HCT116 (cell line): ENCODE results near the gene KLK1. TPM values are rescaled to one million over a fixed set of nuclear protein-coding genes. Genes with fewer than 3 reads are reported as not detected.

Source experiments
- ATAC-seq: fragments of 200-7000 bp; cut with Tn5 transposase; 2 replicates; pipeline ENCODE4 v1.9.1; 2020; ENCODE audit warnings: mild to moderate bottlenecking, moderate library complexity
- BruUV-seq: library from RNA; stranded (reverse); fragments of 400-500 nt; replicated peaks from 2 replicates; lab custom pipeline; 2021; lab: Mats Ljungman, UMichigan
- CTCF ChIA-PET: fragments of 300-600 bp; sonication (Branson Sonifier 250); formaldehyde crosslinking; loops from one replicate; lab custom pipeline; 2021; ENCODE audit warnings: antibody characterized with exemption; lab: Charles Lee
- POLR2A ChIA-PET: fragments of 300-600, 350-600 bp; sonication (Branson Sonifier 250); formaldehyde crosslinking; loops from one replicate; lab custom pipeline; 2021; ENCODE audit warnings: antibody characterized with exemption; lab: Charles Lee
- RAD21 ChIA-PET, 2 experiments: fragments of 300-600 bp; sonication (Branson Sonifier 250); formaldehyde crosslinking; loops; one replicate each; lab custom pipeline; 2023; ENCODE audit warnings: low total read pairs in 2 of 2; ENCODE audit not compliant: uncharacterized antibody in 2 of 2, unreplicated experiment in 2 of 2, low non-redundant PET in 1 of 2; lab: Charles Lee
- DNase-seq: peaks from one replicate; pipeline ENCODE4 v3.0.0-alpha.2; 2010; ENCODE audit warnings: low read depth, low spot score
- H2AFZ ChIP-seq: fragments of 200-600 bp; shearing (Covaris generic), sonication (generic); 2 replicates; pipeline ENCODE4 v1.6.1; 2017; ENCODE audit warnings: low read depth, mixed run types, mixed read lengths, antibody characterized with exemption, low read length; ENCODE audit not compliant: poor library complexity, severe bottlenecking
- H3K27ac ChIP-seq: 2 replicates; pipeline ENCODE4 v1.5.1; 2012; ENCODE audit warnings: low read depth, low read length
- H3K27me3 ChIP-seq: fragments of 200-600 bp; sonication (generic); 2 replicates; pipeline ENCODE4 v1.6.1; 2016; ENCODE audit warnings: mixed run types, low read length, mixed read lengths; ENCODE audit not compliant: insufficient read depth
- H3K36me3 ChIP-seq, 2 experiments: fragments of 200-500 bp in 1 of 2; fragments of 200-600 bp in 1 of 2; sonication (Bioruptor generic) in 1 of 2; sonication (generic) in 1 of 2; 2 replicates each; pipeline versions ENCODE4 v1.5.1 to v1.6.1; 2014 to 2016; ENCODE audit warnings: low read length in 2 of 2, inconsistent platforms in 1 of 2, mixed read lengths in 1 of 2, mixed run types in 1 of 2; ENCODE audit not compliant: insufficient read depth in 2 of 2, control insufficient read depth in 1 of 2
- H3K4me1 ChIP-seq, 2 experiments: fragments of 200-600 bp in 1 of 2; sonication (generic) in 1 of 2; 2 replicates each; pipeline versions ENCODE4 v1.5.1 to v1.6.1; 2012 to 2017; ENCODE audit warnings: low read length in 2 of 2, inconsistent platforms in 1 of 2, mild to moderate bottlenecking in 1 of 2, mixed read lengths in 1 of 2, mixed run types in 1 of 2, moderate library complexity in 1 of 2; ENCODE audit not compliant: insufficient read depth in 2 of 2, control insufficient read depth in 1 of 2
- H3K4me2 ChIP-seq: fragments of 200-600 bp; sonication (generic); 2 replicates; pipeline ENCODE4 v1.6.1; 2017; ENCODE audit warnings: mixed run types, low read length, mixed read lengths
- H3K4me3 ChIP-seq, 2 experiments: fragments of 200-600 bp in 1 of 2; sonication (generic) in 1 of 2; replicated peaks in 1 of 2; 2 replicates each; pipeline ENCODE4 v1.5.1; 2011 to 2016; ENCODE audit warnings: low read length in 2 of 2, control low read depth in 1 of 2, low read depth in 1 of 2, mild to moderate bottlenecking in 1 of 2, mixed read lengths in 1 of 2, mixed run types in 1 of 2
- H3K79me2 ChIP-seq: fragments of 200-600 bp; sonication (generic); 2 replicates; pipeline ENCODE4 v1.6.1; 2017; ENCODE audit warnings: mild to moderate bottlenecking, mixed run types, low read length, moderate library complexity, mixed read lengths; ENCODE audit not compliant: insufficient read depth
- H3K9ac ChIP-seq: fragments of 200-600 bp; sonication (generic); 2 replicates; pipeline ENCODE4 v1.6.1; 2016; ENCODE audit warnings: low read length, mixed read lengths
- H3K9me2 ChIP-seq: fragments of 200-600 bp; sonication (generic), shearing (Covaris generic); 2 replicates; pipeline ENCODE4 v1.6.1; 2017; ENCODE audit warnings: mixed run types, mild to moderate bottlenecking, moderate library complexity; ENCODE audit not compliant: insufficient read depth
- H3K9me3 ChIP-seq, 2 experiments: fragments of 200-500 bp in 1 of 2; fragments of 200-600 bp in 1 of 2; sonication (Bioruptor generic) in 1 of 2; sonication (generic) in 1 of 2; 2 replicates each; pipeline ENCODE4 v1.6.1; 2014 to 2017; ENCODE audit warnings: low read length in 2 of 2, mixed read lengths in 2 of 2, inconsistent platforms in 1 of 2, low read depth in 1 of 2, mild to moderate bottlenecking in 1 of 2, mixed run types in 1 of 2, moderate library complexity in 1 of 2; ENCODE audit not compliant: control insufficient read depth in 1 of 2, insufficient read depth in 1 of 2
- H4K20me1 ChIP-seq: fragments of 200-600 bp; sonication (generic), shearing (Covaris generic); 2 replicates; pipeline ENCODE4 v1.6.1; 2017; ENCODE audit warnings: mixed run types, mild to moderate bottlenecking, moderate library complexity; ENCODE audit not compliant: insufficient read depth
- ATF3 ChIP-seq: IDR thresholded peaks from 2 replicates; pipeline ENCODE4 v1.6.1; 2012
- CBX3 ChIP-seq: IDR thresholded peaks from 2 replicates; pipeline ENCODE4 v1.6.1; 2012; ENCODE audit warnings: low read depth
- CEBPB ChIP-seq: IDR thresholded peaks from 2 replicates; pipeline ENCODE4 v1.6.1; 2012; ENCODE audit warnings: low read depth
- EGR1 ChIP-seq: IDR thresholded peaks from 2 replicates; pipeline ENCODE4 v1.6.1; 2012; ENCODE audit warnings: low read depth
- ELF1 ChIP-seq: IDR thresholded peaks from 2 replicates; pipeline ENCODE4 v1.6.1; 2012; ENCODE audit warnings: low read depth, borderline replicate concordance
- EZH2 ChIP-seq: fragments of 200-600 bp; sonication (generic); IDR thresholded peaks from 2 replicates; pipeline ENCODE4 v1.6.1; 2017; ENCODE audit warnings: antibody characterized with exemption, mixed run types
- EZH2phosphoT487 ChIP-seq: fragments of 200-600 bp; IDR thresholded peaks from 2 replicates; pipeline ENCODE4 v1.6.1; 2018; ENCODE audit warnings: antibody characterized with exemption, borderline replicate concordance
- FOSL1 ChIP-seq: IDR thresholded peaks from 2 replicates; pipeline ENCODE4 v1.6.1; 2012; ENCODE audit warnings: low read depth
- MAX ChIP-seq: IDR thresholded peaks from 2 replicates; pipeline ENCODE4 v1.6.1; 2012
- POLR2A ChIP-seq: IDR thresholded peaks from 2 replicates; pipeline ENCODE4 v1.7.0; 2011; ENCODE audit warnings: borderline replicate concordance; ENCODE audit not compliant: insufficient read depth, insufficient read length; ENCODE audit errors: extremely low read depth
- POLR2AphosphoS5 ChIP-seq: IDR thresholded peaks from 2 replicates; pipeline ENCODE4 v1.6.1; 2011; ENCODE audit warnings: mild to moderate bottlenecking, low read depth, low read length, moderate library complexity
- RAD21 ChIP-seq: IDR thresholded peaks from 2 replicates; pipeline ENCODE4 v1.6.1; 2012; ENCODE audit warnings: low read depth, mild to moderate bottlenecking
- REST ChIP-seq: IDR thresholded peaks from 2 replicates; pipeline ENCODE4 v1.6.1; 2012; ENCODE audit warnings: low read depth
- SIN3A ChIP-seq: IDR thresholded peaks from 2 replicates; pipeline ENCODE4 v1.6.1; 2012; ENCODE audit warnings: low read depth
- SP1 ChIP-seq: IDR thresholded peaks from 2 replicates; pipeline ENCODE4 v1.6.1; 2012; ENCODE audit warnings: low read depth
- SRF ChIP-seq: IDR thresholded peaks from 2 replicates; pipeline ENCODE4 v1.6.1; 2012; ENCODE audit warnings: low read depth
- TCF7L2 ChIP-seq: IDR thresholded peaks from 2 replicates; pipeline ENCODE4 v1.7.0; 2011; ENCODE audit warnings: borderline replicate concordance, inconsistent platforms; ENCODE audit not compliant: insufficient read depth, insufficient read length; ENCODE audit errors: extremely low read depth
- YY1 ChIP-seq: IDR thresholded peaks from 2 replicates; pipeline ENCODE4 v1.6.1; 2011; ENCODE audit warnings: low read length, low read depth, moderate library complexity, mild to moderate bottlenecking; ENCODE audit not compliant: insufficient replicate concordance; ENCODE audit errors: extremely low read depth
- ZBTB33 ChIP-seq: IDR thresholded peaks from 2 replicates; pipeline ENCODE4 v1.6.1; 2011; ENCODE audit warnings: mild to moderate bottlenecking, low read length, moderate library complexity; ENCODE audit not compliant: insufficient replicate concordance; ENCODE audit errors: extremely low read depth
- ZFX ChIP-seq: fragments of 450-650 bp; IDR thresholded peaks from 2 replicates; pipeline ENCODE4 v1.6.1; 2017
- ZNF274 ChIP-seq: fragments of 200-500 bp; sonication (Bioruptor generic); IDR thresholded peaks from 2 replicates; pipeline ENCODE4 v1.6.1; 2014; ENCODE audit warnings: mild to moderate bottlenecking, low read depth, low read length, inconsistent platforms
- intact Hi-C: fragments of 100-400 bp; cut with micrococcal nuclease; formaldehyde crosslinking; loops from 2 replicates; pipeline ENCODE4 v1.10.0; 2022
- total RNA-seq: library from RNA; stranded (reverse); gene quantifications from one replicate; pipeline ENCODE4 v1.2.1, GENCODE V29; 2021; ENCODE audit not compliant: unreplicated experiment

Gene KLK1
- total RNA-seq, 1 experiment from 2014 or later = 3.3 TPM

- BruUV-seq = TSS peak; percentile 1
- TF ChIP-seq ZFX (no peak; the same call in 1 of the 2 replicates), SRF (no peak), ELF1 (no peak; the same call in 1 of the 2 replicates), EZH2 (no peak), ZBTB33 (peak; percentile 11), ATF3 (no peak; the same call in 1 of the 2 replicates), CBX3 (no peak), SP1 (peak; percentile 42; the same call in 1 of the 2 replicates), EGR1 (no peak), ZNF274 (no peak), YY1 (no peak), SIN3A (peak; percentile 34; the same call in 1 of the 2 replicates), POLR2A (peak; percentile 45), REST (no peak), EZH2phosphoT487 (no peak), TCF7L2 (no peak), CEBPB (no peak), MAX (0 out of 2 replicates have a peak, but pooled peaks have one; percentile 26), RAD21 (no peak), FOSL1 (no peak), POLR2AphosphoS5 (peak; percentile 54)
These were observed 28.5 kb downstream of the KLK1 start for GRCh38 chr19:50794876-50795663.

More at GRCh38 chr19:50794876-50795663, 28.5 kb downstream of the KLK1 start:
- H3K9me2 ChIP-seq = no peaks in the 10 kb centered on the region
- DNase-seq (no peak), ATAC-seq (peak; percentile 61)
- H3K9ac ChIP-seq = no peak overlapping the region
- ChIA-PET RAD21 (interaction anchor here (0.6 to 1.5 kb wide), 4 partner anchors 114 to 127 kb away, joined by 3 to 7 read pairs (median 4); no protein-coding TSS in a partner anchor), CTCF (interaction anchor here (0.9 to 3.1 kb wide), 8 partner anchors 10 to 301 kb away, joined by 3 to 19 read pairs (median 7); no protein-coding TSS in a partner anchor), POLR2A (interaction anchor here (3.5 kb wide), 1 partner anchor 9 kb away, joined by 19 read pairs; no protein-coding TSS in a partner anchor)
- H3K27ac ChIP-seq = peak overlapping the region; percentile 40
- no peak overlapping the region for H3K4me3 ChIP-seq
- no peaks in the 10 kb centered on the region for H3K9me3 ChIP-seq
- peak overlapping the region; percentile 40; the same call in 1 of the 2 replicates for H3K4me2 ChIP-seq
- peaks cover 37% of the 10 kb centered on the region; the same call in 1 of the 2 replicates for H4K20me1 ChIP-seq
- H3K79me2 ChIP-seq = peaks cover 28% of the 10 kb centered on the region
- intact Hi-C loops = loop anchor here (1.0 to 5.0 kb wide), 2 partner anchors 127 to 297 kb away; no protein-coding TSS in a partner anchor
- H3K27me3 ChIP-seq = no peaks in the 10 kb centered on the region
- H3K4me1 ChIP-seq = peaks cover 11 to 32% of the 10 kb centered on the region in 2 experiments; a peak in 3 of 4 replicates
- H2AFZ ChIP-seq = no peak overlapping the region
- H3K36me3 ChIP-seq = peaks cover 26 to 31% of the 10 kb centered on the region in 2 experiments; a peak in 3 of 4 replicates
